ENCODE data around the gene POLR3K. TPM values are rescaled to one million over a fixed set of nuclear protein-coding genes. Genes with fewer than 3 reads are reported as not detected.

POLR3K gene
- total RNA-seq, 2 donors from 2014 or later = 26.4 to 61.9 TPM

DNA sequence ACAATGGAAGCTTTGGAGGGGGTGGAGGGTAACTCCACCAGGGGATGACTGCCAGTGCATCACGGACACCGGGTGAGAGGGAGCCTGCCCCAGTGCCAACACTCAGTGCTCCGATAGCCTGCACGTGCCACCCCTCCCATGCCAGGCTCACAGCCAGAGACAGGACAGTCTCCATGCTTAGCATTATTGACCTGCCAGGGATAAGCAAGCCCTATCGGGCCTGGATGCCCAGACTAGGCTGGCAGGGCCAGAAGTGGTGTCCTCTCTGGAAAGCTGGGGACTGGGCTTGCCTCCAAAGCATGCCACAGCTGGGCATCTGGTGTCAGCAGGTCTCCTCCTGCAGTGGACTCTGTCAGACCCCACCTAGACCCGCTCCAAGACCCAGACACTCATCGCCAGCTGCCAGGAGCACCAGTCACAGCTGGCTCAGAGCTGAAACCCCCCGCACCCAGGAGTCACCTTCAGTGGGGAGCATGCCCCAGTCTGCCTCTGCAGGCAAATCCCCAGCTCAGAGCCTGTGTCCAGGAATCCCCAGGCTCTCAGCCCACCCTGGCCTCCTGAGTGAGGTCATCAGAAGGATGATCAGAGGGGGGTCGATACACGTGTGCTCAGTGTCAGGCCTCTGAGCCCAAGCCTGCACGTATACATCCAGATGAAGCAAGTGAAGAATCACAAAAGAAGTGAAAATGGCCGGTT, 20.8 kb upstream of the POLR3K start:
- peaks cover 11% of the 10 kb centered on the region for H3K4me1 Mint-ChIP-seq
- H3K4me3 Mint-ChIP-seq = no peak overlapping the region
- peaks cover 12% of the 10 kb centered on the region for H3K27me3 Mint-ChIP-seq
- H3K27ac Mint-ChIP-seq = no peak overlapping the region
- H3K9me3 Mint-ChIP-seq = no peaks in the 10 kb centered on the region
- H3K36me3 Mint-ChIP-seq (ENCODE audit: low read depth) = no peaks in the 10 kb centered on the region
- ATAC-seq (replicated peaks) = no peak

- Mint-ChIP-seq H3K4me3 (peak within 1 kb of the TSS; percentile 64), H3K27ac (no peak within 1 kb of the TSS), H3K9me3 (no peaks in the 10 kb centered on the region), H3K4me1 (peaks cover 11% of the 10 kb centered on the region), H3K27me3 (peaks cover 12% of the 10 kb centered on the region), H3K36me3 (ENCODE audit: low read depth) (no peaks in the 10 kb centered on the region)
- ATAC-seq (replicated peaks) = peak; percentile 61
These were observed 19.4 kb upstream of the POLR3K start, which contains the start of gene RHBDF1 for GRCh38 chr16:72561-73548. Gene RHBDF1, minus strand, starts transcription at chr16:72631. Its CDS starts 7,616 bp downstream, at chr16:65015.

- Mint-ChIP-seq H3K36me3 (ENCODE audit: low read depth) (no peaks in the 10 kb centered on the region), H3K4me3 (peak overlapping the region; percentile 36), H3K27me3 (peaks cover 12% of the 10 kb centered on the region), H3K9me3 (no peaks in the 10 kb centered on the region), H3K4me1 (peaks cover 11% of the 10 kb centered on the region), H3K27ac (no peak overlapping the region)
- no peak for ATAC-seq (replicated peaks)
These were observed 18.4 kb upstream of the POLR3K start for GRCh38 chr16:71540-72401.

- Mint-ChIP-seq H3K9me3 (no peaks in the 10 kb centered on the region), H3K36me3 (ENCODE audit: low read depth) (no peaks in the 10 kb centered on the region), H3K27ac (no peak overlapping the region), H3K4me1 (peaks cover 5% of the 10 kb centered on the region), H3K4me3 (peak overlapping the region; percentile 36), H3K27me3 (peaks cover 12% of the 10 kb centered on the region)
- no peak for ATAC-seq (replicated peaks)
These were observed 17.8 kb upstream of the POLR3K start for GRCh38 chr16:71210-71539.

DNA sequence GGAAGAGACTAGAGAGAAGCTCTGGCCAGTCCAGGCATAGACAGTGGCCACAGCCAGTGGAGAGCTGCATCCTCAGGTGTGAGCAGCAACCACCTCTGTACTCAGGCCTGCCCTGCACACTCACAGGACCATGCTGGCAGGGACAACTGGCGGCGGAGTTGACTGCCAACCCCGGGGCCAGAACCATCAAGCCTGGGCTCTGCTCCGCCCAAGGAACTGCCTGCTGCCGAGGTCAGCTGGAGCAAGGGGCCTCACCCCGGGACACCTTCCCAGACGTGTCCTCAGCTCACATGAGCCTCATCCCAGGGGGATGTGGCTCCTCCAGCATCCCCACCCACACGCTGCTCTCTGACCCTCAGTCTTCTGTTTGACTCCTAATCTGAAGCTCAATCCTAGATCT, 15.8 kb upstream of the POLR3K start:
- H3K36me3 Mint-ChIP-seq (ENCODE audit: low read depth) = no peaks in the 10 kb centered on the region
- no peaks in the 10 kb centered on the region for H3K9me3 Mint-ChIP-seq
- H3K4me1 Mint-ChIP-seq = peaks cover 9% of the 10 kb centered on the region
- peak overlapping the region; percentile 12 for H3K27ac Mint-ChIP-seq
- no peak for ATAC-seq (replicated peaks)
- H3K27me3 Mint-ChIP-seq = peaks cover 9% of the 10 kb centered on the region
- H3K4me3 Mint-ChIP-seq = no peak overlapping the region

GRCh38 chr16:67884-68789, 14.7 kb upstream of the POLR3K start:
- Mint-ChIP-seq H3K27ac (no peak overlapping the region), H3K4me1 (peaks cover 8% of the 10 kb centered on the region), H3K9me3 (no peaks in the 10 kb centered on the region), H3K36me3 (ENCODE audit: low read depth) (no peaks in the 10 kb centered on the region), H3K27me3 (peaks cover 4% of the 10 kb centered on the region), H3K4me3 (no peak overlapping the region)
- no peak for ATAC-seq (replicated peaks)

- no peak overlapping the region for H3K4me3 Mint-ChIP-seq
- no peaks in the 10 kb centered on the region for H3K27me3 Mint-ChIP-seq
- H3K9me3 Mint-ChIP-seq = no peaks in the 10 kb centered on the region
- peaks cover 3% of the 10 kb centered on the region for H3K4me1 Mint-ChIP-seq
- no peaks in the 10 kb centered on the region for H3K36me3 Mint-ChIP-seq (ENCODE audit: low read depth)
- ATAC-seq (replicated peaks) = no peak
- H3K27ac Mint-ChIP-seq = no peak overlapping the region
These were observed 13.9 kb upstream of the POLR3K start for GRCh38 chr16:67183-67791.

DNA sequence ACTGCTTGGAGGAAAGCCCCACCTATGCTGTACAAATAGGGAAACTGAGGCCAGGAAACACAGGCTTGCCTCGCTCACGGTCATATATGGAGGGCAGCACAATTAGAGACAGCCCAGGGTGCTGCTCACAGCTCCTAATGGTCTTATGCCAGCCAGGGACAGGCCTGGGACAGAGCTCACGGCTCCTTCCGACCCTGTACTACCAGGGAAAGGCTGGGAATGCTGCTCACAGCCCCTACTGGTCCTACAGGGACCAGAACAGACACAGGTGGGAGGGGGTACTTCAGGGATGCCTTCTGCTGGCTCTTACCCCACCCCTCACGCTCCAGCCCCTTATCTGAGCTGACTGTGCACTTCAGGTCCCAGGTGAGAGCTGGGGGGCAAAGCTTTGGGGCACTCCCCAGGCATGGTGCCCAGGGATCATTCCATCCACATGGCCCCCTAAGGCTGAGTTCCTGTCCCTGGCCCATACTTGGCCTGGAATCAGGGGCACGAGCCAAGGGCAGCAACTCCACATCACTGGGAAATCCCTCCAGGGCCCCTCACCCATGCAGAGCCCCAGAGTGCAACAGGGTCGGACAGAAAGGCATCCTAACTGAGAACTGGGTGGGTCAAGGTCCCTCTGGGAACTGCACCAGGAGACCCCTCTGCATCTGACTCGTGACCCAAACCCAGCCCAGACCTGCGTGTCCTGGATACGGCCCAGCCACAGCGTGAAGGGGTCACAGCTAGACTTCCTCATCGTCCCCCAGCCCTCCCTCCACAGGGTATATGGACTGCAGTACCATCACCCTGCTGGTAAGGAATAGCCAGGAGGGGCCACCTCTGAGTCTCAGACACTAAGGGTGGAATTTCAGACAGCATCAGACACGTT, 13.1 kb upstream of the POLR3K start:
- peaks cover 3% of the 10 kb centered on the region for H3K4me1 Mint-ChIP-seq
- ATAC-seq (replicated peaks) = no peak
- no peaks in the 10 kb centered on the region for H3K36me3 Mint-ChIP-seq (ENCODE audit: low read depth)
- no peak overlapping the region for H3K4me3 Mint-ChIP-seq
- no peaks in the 10 kb centered on the region for H3K27me3 Mint-ChIP-seq
- H3K27ac Mint-ChIP-seq = no peak overlapping the region
- H3K9me3 Mint-ChIP-seq = no peaks in the 10 kb centered on the region

DNA sequence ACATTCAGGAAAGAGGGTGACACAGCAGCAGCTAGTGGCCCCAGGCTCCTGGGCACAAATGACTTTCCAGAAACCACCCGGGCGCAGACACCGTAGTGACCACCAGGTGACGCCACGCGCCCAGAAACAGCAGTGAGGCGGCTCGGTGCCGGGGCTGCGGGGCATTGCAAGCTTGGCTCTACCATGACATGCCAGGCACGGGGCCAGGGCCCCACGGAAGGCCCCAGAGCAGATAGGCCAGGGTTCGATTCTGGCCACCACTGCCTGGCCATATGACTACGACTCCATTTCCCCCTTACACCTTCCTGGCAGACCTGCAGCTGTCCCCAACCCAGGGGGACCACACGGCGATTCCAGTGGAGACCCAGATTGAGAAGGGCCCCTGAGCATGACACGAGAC, 12.3 kb upstream of the POLR3K start:
- no peak overlapping the region for H3K4me3 Mint-ChIP-seq
- H3K4me1 Mint-ChIP-seq = peaks cover 3% of the 10 kb centered on the region
- no peaks in the 10 kb centered on the region for H3K9me3 Mint-ChIP-seq
- ATAC-seq (replicated peaks) = peak; percentile 93
- H3K36me3 Mint-ChIP-seq (ENCODE audit: low read depth) = no peaks in the 10 kb centered on the region
- peaks cover 1% of the 10 kb centered on the region for H3K27me3 Mint-ChIP-seq
- no peak overlapping the region for H3K27ac Mint-ChIP-seq

DNA sequence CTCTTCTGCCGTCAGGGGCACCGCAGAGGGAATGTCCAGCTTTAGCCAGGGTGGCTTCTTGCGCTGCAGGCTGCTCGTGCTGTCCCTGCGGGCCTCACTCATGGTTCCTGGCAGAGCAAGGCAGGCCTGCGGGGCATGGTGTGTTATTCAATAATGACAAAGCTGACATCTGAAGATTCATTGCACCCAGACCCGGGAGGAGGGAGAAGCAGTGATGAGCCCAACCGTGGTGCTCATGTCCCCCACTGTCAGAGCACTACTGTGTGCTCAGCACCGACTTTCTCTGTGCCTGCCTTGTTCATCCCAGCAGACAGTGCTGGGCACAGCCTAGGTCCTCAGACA, 11.5 kb upstream of the POLR3K start:
- H3K4me3 Mint-ChIP-seq = no peak overlapping the region
- H3K4me1 Mint-ChIP-seq = peaks cover 3% of the 10 kb centered on the region
- no peaks in the 10 kb centered on the region for H3K36me3 Mint-ChIP-seq (ENCODE audit: low read depth)
- H3K9me3 Mint-ChIP-seq = no peaks in the 10 kb centered on the region
- ATAC-seq (replicated peaks) = no peak
- peaks cover 4% of the 10 kb centered on the region for H3K27me3 Mint-ChIP-seq
- no peak overlapping the region for H3K27ac Mint-ChIP-seq

GRCh38 chr16:63998-64913, 10.8 kb upstream of the POLR3K start:
- H3K9me3 Mint-ChIP-seq = no peaks in the 10 kb centered on the region
- peaks cover 3% of the 10 kb centered on the region for H3K4me1 Mint-ChIP-seq
- no peaks in the 10 kb centered on the region for H3K36me3 Mint-ChIP-seq (ENCODE audit: low read depth)
- peaks cover 4% of the 10 kb centered on the region for H3K27me3 Mint-ChIP-seq
- no peak for ATAC-seq (replicated peaks)
- no peak overlapping the region for H3K4me3 Mint-ChIP-seq
- no peak overlapping the region for H3K27ac Mint-ChIP-seq

- Mint-ChIP-seq H3K27me3 (peaks cover 4% of the 10 kb centered on the region), H3K4me1 (peaks cover 3% of the 10 kb centered on the region), H3K27ac (no peak overlapping the region), H3K4me3 (no peak overlapping the region), H3K9me3 (no peaks in the 10 kb centered on the region), H3K36me3 (ENCODE audit: low read depth) (no peaks in the 10 kb centered on the region)
- ATAC-seq (replicated peaks) = no peak
These were observed 10.1 kb upstream of the POLR3K start for GRCh38 chr16:63466-63865.
